Measurements from ENCODE around the gene KCMF1.

Gene KCMF1

DNA sequence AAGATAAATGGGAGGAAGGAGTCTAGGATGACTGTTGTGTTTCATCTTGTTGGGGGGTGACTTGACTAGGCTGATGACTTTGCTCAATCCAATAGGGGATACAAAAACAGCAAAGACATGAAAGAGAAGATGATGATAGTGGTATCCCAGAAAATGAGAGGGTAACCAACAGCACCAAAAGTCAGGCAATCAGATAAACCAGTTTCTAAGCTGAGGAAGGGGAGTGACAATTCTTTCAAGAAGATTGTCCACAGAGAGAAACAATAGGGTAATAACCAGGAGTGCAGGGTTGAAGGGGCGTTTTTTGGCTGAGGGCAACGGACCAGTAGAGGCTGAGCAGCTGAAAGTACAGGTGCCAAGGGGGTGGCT is 7.7 kb upstream of the KCMF1 start:
- no peak for FAIRE-seq
- TF ChIP-seq POLR2A (IDR thresholded peaks at IDR 0.05; ENCODE audit: low read depth, low read length) = no peak
- no peak for DNase-seq (ENCODE audit: insufficient read length, low spot score)

DNA sequence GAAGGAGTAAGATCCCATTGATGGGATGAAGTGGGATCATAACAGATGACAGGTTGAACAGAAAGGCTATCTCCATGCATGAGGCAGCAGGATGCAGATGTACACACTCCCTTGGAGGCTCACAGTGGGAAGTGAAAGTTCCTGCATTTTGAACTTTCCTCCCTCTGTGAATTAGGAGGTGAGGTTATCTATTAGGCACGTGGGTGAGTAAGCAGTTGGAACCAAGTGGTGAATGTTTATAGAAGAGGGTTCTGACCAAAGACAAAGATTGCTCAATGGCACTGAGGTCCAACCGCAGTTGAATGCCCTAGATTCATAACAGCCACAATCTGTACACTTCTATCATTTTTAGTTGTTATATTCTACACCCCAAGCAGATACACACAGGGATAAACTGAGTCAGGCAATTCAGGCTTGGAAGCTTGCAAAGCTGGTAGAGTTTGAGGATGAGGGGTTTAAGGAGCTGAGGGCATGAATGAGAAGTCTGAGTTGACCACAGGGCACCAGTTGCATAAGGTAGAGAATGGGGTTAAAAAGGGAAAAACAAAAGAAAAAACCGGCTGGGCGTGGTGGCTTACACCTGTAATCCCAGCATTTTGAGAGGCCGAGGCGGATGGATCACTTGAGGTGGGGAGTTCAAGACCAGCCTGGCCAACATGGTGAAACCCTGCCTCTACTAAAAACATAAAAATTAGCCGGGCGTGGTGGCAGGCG is 7.1 kb upstream of the KCMF1 start:
- FAIRE-seq (peak; percentile 86), DNase-seq (ENCODE audit: insufficient read length, low spot score) (no peak)
- no peak for TF ChIP-seq POLR2A (IDR thresholded peaks at IDR 0.05; ENCODE audit: low read depth, low read length)

DNA sequence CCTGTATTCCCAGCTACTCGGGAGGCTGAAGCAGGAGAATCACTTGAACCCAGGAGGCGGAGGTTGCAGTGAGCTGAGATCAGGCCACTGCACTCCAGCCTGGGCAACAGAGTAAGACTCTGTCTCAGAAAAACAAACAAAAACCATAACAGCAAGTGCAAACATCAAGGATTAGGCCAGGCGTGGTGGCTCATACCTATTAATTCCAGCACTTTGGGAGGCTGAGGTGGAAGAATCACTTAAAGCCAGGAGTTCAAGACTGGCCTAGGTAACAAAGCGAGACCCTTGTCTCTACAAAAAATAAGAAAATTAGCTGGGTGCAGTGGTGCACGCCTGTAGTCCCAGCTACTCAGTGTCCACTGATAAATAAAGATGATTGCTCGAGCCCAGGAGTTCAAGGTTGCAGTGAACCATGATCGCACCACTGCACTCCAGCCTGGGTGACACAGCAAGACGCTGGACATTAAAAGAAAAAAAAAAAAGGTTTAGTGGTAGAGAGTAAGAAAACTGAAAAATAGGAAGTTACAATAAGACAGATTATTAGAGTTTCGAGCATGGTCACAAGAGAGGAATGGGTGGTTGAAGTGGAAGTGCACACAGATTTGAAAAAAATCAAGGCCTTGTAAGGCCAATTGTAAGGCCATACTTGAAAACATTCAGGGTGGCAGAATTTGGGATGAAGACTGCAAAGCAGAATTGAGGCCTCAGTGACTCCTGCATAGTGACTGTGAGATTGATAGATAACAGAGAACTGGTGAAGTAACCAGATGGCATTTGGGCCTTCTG is 6.4 kb upstream of the KCMF1 start:
- TF ChIP-seq POLR2A (IDR thresholded peaks at IDR 0.05; ENCODE audit: low read depth, low read length) = no peak
- no peak for FAIRE-seq
- DNase-seq (ENCODE audit: insufficient read length, low spot score) = no peak

GRCh38 chr2:84965192-84965516 is 5.8 kb upstream of the KCMF1 start:
- no peak for TF ChIP-seq POLR2A (IDR thresholded peaks at IDR 0.05; ENCODE audit: low read depth, low read length)
- DNase-seq (ENCODE audit: insufficient read length, low spot score) (no peak), FAIRE-seq (no peak)

DNA sequence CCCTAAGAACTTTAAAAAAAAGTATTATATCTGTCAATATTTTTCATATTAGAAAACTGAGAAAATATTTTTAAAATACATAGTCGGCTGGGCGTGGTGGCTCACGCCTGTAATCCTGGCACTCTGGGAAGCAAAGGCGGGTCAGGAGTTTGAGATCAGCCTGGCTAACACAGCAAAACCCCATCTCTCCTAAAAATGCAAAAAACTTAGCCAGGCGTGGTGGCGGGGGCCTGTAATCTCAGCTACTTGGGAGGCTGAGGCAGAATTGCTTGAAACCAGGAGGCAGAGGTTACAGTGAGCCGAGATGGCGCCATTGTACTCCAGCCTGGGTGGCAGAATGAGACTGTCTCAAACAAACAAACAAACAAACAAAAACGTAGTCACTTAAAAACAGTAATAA is 5.1 kb upstream of the KCMF1 start:
- FAIRE-seq (no peak), DNase-seq (ENCODE audit: insufficient read length, low spot score) (no peak)
- no peak for TF ChIP-seq POLR2A (IDR thresholded peaks at IDR 0.05; ENCODE audit: low read depth, low read length)

DNA sequence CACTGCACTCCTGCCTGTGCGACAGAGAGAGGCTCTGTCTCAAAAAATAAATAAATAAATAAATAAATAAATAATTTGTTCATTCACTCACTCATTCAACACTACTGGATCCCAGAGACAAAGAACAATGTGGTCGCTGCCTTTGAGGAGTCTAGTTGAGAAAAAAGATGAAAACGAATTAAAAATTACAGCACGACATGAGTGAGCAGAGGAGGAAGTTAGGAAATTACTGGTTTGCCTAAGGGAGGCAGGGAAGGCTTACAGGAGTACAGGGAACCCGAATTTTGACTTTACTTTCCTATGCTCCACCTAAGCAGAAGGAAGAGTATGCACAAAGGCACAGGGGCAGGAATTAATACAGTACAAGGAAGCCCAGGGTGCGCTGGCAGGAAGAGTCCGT is 4.2 kb upstream of the KCMF1 start:
- FAIRE-seq = no peak
- no peak for DNase-seq (ENCODE audit: insufficient read length, low spot score)
- no peak for TF ChIP-seq POLR2A (IDR thresholded peaks at IDR 0.05; ENCODE audit: low read depth, low read length)

GRCh38 chr2:84969511-84970209 is 1.3 kb upstream of the KCMF1 start:
- DNase-seq (ENCODE audit: insufficient read length, low spot score) (no peak), FAIRE-seq (peak; percentile 48)
- TF ChIP-seq POLR2A (IDR thresholded peaks at IDR 0.05; ENCODE audit: low read depth, low read length) = no peak

DNA sequence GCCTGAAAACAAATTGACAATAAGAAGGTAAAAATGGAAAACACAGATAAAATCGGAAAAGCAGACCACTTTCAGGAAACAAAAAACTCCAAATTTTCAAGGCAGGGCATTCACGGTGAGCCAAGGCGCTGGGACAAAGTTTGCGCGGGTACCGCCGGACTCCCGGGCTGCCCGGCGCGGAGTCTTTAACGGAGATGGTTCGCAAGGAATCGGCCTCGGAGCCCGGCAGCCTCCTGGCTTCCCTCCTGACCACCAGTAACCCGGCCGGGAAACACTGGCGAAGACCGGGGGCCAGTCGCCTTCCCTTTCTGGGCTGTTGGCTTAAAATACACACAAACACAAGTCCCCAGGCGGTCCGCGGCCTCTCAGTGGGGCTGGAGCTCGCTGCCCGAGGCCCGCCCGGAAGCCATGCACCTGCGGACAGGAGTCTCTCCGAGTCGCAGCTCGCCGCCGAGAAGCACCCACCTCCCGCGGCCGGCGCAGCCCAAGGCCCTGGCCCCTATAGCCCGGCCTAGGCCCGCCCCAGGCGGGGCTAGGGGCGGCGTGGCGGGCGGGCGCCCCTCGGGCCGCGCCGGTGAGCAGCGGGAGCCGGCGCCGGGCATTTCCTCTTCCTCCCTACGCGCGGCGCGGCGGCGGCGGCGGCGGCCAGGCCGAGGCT is 622 bp upstream of the KCMF1 start:
- no peak for TF ChIP-seq POLR2A (IDR thresholded peaks at IDR 0.05; ENCODE audit: low read depth, low read length)
- DNase-seq (ENCODE audit: insufficient read length, low spot score) (peak; percentile 45), FAIRE-seq (no peak)

GRCh38 chr2:84971510-84972206 is 697 bp downstream of the KCMF1 start:
- no peak for FAIRE-seq
- DNase-seq (ENCODE audit: insufficient read length, low spot score) = no peak
- TF ChIP-seq POLR2A (IDR thresholded peaks at IDR 0.05; ENCODE audit: low read depth, low read length) = no peak

DNA sequence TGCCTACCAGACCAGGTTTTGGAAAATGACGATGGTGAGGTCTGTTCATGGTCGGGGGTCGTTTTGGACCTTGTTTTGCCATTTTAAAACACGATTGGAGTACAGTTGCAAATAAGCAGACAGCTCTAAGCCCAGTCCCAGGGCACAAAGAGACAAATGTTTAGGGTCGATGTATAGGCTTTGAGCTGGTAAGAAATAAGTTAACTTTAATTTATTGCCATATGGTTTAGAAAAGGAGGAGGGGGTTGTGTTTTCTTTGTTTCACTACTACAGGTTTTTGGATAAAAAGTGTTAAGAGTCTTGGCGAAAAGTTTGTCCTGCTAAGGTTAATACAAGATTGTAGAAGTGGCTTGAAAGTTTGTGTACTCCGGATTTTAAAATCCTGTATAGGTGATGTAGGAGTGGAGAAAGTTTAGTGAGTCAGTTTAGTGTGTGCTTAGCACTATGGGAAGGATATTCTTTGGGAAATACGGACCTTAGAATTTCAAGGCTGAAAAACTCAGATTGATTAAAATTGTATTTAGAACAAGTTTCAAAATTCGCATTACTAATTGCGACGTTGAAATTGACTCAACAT is 1.3 kb downstream of the KCMF1 start:
- DNase-seq (ENCODE audit: insufficient read length, low spot score) (no peak), FAIRE-seq (peak; percentile 65)
- no peak for TF ChIP-seq POLR2A (IDR thresholded peaks at IDR 0.05; ENCODE audit: low read depth, low read length)

DNA sequence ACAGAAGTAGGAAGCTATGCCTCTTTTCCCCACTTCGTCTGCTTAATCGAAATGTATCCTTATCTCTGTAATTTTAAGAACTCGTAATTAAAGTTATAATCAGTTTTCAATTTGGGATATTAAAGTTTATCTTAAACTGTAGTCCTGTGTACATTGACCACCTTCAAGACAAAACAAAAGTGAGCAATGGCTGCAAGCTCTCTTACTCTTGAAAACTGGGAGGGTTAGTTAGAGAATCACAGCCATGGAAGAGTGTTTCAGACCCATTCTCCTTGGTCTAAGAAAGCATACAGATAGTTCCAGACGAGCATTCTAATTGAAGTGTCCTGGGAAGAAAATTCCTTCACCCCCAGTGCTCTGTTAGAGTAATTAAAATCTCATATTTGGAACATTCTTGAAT is 2.0 kb downstream of the KCMF1 start:
- no peak for TF ChIP-seq POLR2A (IDR thresholded peaks at IDR 0.05; ENCODE audit: low read depth, low read length)
- FAIRE-seq (peak; percentile 50), DNase-seq (ENCODE audit: insufficient read length, low spot score) (no peak)

DNA sequence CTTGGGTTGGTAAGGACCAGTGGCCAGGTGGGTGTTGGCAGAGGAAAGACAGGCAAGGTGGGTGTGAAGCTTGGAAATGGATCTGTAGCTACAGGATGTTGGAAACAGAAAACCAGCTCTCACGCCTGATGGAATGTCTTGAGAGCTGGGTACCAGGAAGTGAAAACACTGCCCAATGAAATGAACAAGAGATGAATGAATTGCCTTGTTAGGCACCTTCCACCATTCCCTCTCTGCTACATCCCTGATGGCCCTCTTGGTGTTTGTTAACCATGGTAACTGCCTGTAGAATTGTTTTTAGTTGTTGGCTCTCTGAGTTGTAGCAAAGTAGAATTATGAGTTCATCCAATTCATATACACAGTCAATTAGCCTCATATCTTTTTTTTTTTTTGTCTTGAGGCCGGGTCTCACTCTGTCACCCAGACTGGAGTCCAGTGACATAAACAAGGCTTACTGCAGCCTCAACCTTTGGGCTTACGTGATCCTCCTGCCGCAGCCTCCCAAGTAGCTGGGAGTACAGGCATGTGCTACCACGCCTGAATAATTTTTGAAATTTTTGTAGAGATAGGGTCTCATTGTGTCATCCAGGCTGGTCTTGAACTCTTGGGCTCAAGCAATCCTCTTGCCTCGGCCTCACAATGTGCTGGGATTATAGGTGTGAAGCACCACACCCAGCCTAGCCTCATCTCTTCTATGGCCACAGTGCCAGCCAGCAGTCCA is 9.5 kb downstream of the KCMF1 start:
- DNase-seq (ENCODE audit: insufficient read length, low spot score) = no peak
- TF ChIP-seq POLR2A (IDR thresholded peaks at IDR 0.05; ENCODE audit: low read depth, low read length) = no peak

GRCh38 chr2:84986018-84986417 is 15.1 kb downstream of the KCMF1 start:
- FAIRE-seq (no peak), DNase-seq (ENCODE audit: insufficient read length, low spot score) (no peak)
- TF ChIP-seq POLR2A (IDR thresholded peaks at IDR 0.05; ENCODE audit: low read depth, low read length) = no peak

More for the DNA sequence above, 9.5 kb downstream of the KCMF1 start:
- no peak for FAIRE-seq

All from H54 (cell line).